PC-3 (cell line): ENCODE measurements around the gene GNAT3. TPM values are rescaled to one million over a fixed set of nuclear protein-coding genes. Genes with fewer than 3 reads are reported as not detected.

Experiments
- ATAC-seq: fragments of 200-7000 bp; cut with Tn5 transposase; 2 replicates; pipeline ENCODE4 v1.9.1; 2020; ENCODE audit warnings: mild to moderate bottlenecking, moderate library complexity
- BruUV-seq: library from RNA; stranded (reverse); fragments of 400-500 nt; replicated peaks from 2 replicates; lab custom pipeline; 2021; lab: Mats Ljungman, UMichigan
- CTCF ChIA-PET: fragments of 300-600 bp; sonication (Branson Sonifier 250); formaldehyde crosslinking; loops from one replicate; lab custom pipeline; 2022; ENCODE audit warnings: antibody characterized with exemption; lab: Charles Lee
- POLR2A ChIA-PET: fragments of 300-600 bp; sonication (Branson Sonifier 250); formaldehyde crosslinking; loops from one replicate; lab custom pipeline; 2022; ENCODE audit warnings: antibody characterized with exemption; ENCODE audit not compliant: unreplicated experiment; lab: Charles Lee
- DNase-seq: peaks from one replicate; pipeline ENCODE4 v3.0.0-alpha.2; 2015
- H2AFZ ChIP-seq: fragments of 300-600 bp; sonication (generic); 2 replicates; pipeline ENCODE4 v1.6.0; 2016; ENCODE audit warnings: antibody characterized with exemption, low read length
- H3F3A ChIP-seq: fragments of 300-600 bp; sonication (generic); one replicate; pipeline ENCODE4 v1.6.0; 2017; ENCODE audit warnings: antibody characterized with exemption, low read length, control low read depth, mild to moderate bottlenecking; ENCODE audit not compliant: unreplicated experiment
- H3K27ac ChIP-seq: fragments of 300-600 bp; sonication (generic); 2 replicates; pipeline ENCODE4 v1.5.1; 2016; ENCODE audit warnings: mild to moderate bottlenecking, low read length
- H3K27me3 ChIP-seq: fragments of 300-600 bp; sonication (generic); 2 replicates; pipeline ENCODE4 v1.6.1; 2016; ENCODE audit warnings: low read length, mixed read lengths
- H3K36me3 ChIP-seq: fragments of 300-600 bp; sonication (generic); 2 replicates; pipeline ENCODE4 v1.6.1; 2016; ENCODE audit warnings: low read depth, mixed run types, low read length, mixed read lengths
- H3K4me1 ChIP-seq: fragments of 300-600 bp; sonication (generic); 2 replicates; pipeline ENCODE4 v1.5.1; 2016; ENCODE audit warnings: low read length; ENCODE audit not compliant: insufficient read depth
- H3K4me2 ChIP-seq: fragments of 300-600 bp; sonication (generic); 2 replicates; pipeline ENCODE4 v1.6.0; 2016; ENCODE audit warnings: low read length
- H3K4me3 ChIP-seq: fragments of 300-600 bp; sonication (generic); 2 replicates; pipeline ENCODE4 v1.5.1; 2016; ENCODE audit warnings: mild to moderate bottlenecking, low read length, mixed read lengths
- H3K79me2 ChIP-seq: fragments of 300-600 bp; sonication (generic); 2 replicates; pipeline ENCODE4 v1.6.1; 2017; ENCODE audit warnings: low read length, mixed read lengths
- H3K9ac ChIP-seq: fragments of 300-600 bp; sonication (generic); 2 replicates; pipeline ENCODE4 v1.6.0; 2016; ENCODE audit warnings: mild to moderate bottlenecking, low read length
- H3K9me2 ChIP-seq: fragments of 300-600 bp; sonication (generic); replicated peaks from 2 replicates; pipeline ENCODE4 v1.6.1; 2016; ENCODE audit warnings: mixed run types, low read length, mixed read lengths
- H3K9me3 ChIP-seq: fragments of 300-600 bp; sonication (generic); 2 replicates; pipeline ENCODE4 v1.6.1; 2016; ENCODE audit warnings: low read length, mixed read lengths
- H4K20me1 ChIP-seq: fragments of 300-600 bp; sonication (generic); 2 replicates; pipeline ENCODE4 v1.6.1; 2016; ENCODE audit warnings: low read length, mixed read lengths
- EZH2 ChIP-seq: fragments of 300-600 bp; sonication (generic); IDR thresholded peaks from one replicate; pipeline ENCODE4 v1.6.1; 2017; ENCODE audit warnings: antibody characterized with exemption, mild to moderate bottlenecking, low read length; ENCODE audit not compliant: unreplicated experiment
- EZH2phosphoT487 ChIP-seq: fragments of 300-600 bp; sonication (generic); IDR thresholded peaks from 2 replicates; pipeline ENCODE4 v1.6.1; 2018; ENCODE audit warnings: mild to moderate bottlenecking, antibody characterized with exemption, low read length, borderline replicate concordance
- intact Hi-C: fragments of 100-400 bp; cut with micrococcal nuclease; formaldehyde crosslinking; loops from 2 replicates; pipeline ENCODE4 v1.9.0; 2023
- total RNA-seq: library from RNA; depleted of rRNA; stranded (reverse); fragments of >200 nt; gene quantifications from 2 replicates; pipeline ENCODE4 v1.2.3, GENCODE V29; 2014
- TF ChIP-seq, protein P1 (sequence below): fragments of 300-600 bp; sonication (generic); conservative IDR thresholded peaks from 2 replicates; pipeline ENCODE4 v1.5.1; 2017; ENCODE audit warnings: antibody characterized with exemption, low read depth, mild to moderate bottlenecking, low read length

The GNAT3 gene
- total RNA-seq, 1 experiment from 2014 or later: not detected

DNA sequence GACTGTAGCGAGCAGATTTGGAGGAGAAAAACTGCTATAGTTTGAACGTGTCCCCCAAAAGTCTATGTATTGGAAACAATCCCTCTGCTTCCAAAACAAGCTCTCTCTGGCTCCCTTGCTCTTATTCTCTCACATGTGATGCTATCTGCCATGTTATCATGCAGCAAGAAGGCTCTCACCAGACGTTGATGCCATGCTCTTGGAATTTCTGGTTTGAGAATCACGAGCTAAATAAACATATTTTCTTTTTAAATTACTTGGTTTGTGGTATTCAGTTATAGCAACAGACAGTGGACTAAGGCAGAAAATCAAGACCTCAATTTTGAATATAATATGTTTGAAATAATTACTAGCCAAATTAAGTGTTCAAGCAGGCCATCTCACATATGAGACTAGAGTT, 17.5 kb upstream of the GNAT3 start:
- Histone ChIP-seq H3K27ac (no peak overlapping the region), H2AFZ (no peak overlapping the region), H3K4me3 (no peak overlapping the region), H3K9me2 (no peaks in the 10 kb centered on the region), H3K36me3 (no peaks in the 10 kb centered on the region), H3K9ac (no peak overlapping the region), H3K4me2 (no peak overlapping the region), H3K27me3 (no peaks in the 10 kb centered on the region), H4K20me1 (no peaks in the 10 kb centered on the region), H3K79me2 (no peaks in the 10 kb centered on the region), H3K9me3 (no peaks in the 10 kb centered on the region), H3F3A (no peaks in the 10 kb centered on the region), H3K4me1 (no peaks in the 10 kb centered on the region)
- no TSS peak for BruUV-seq
- ChIA-PET POLR2A (interaction anchor here (0.7 kb wide), 1 partner anchor 69 kb away, joined by 3 read pairs; no protein-coding TSS in a partner anchor), CTCF (no interaction called here)
- intact Hi-C loops: no loop called here
- no peak for DNase-seq
- TF ChIP-seq EZH2phosphoT487: no peak
- TF ChIP-seq, protein P1, sequence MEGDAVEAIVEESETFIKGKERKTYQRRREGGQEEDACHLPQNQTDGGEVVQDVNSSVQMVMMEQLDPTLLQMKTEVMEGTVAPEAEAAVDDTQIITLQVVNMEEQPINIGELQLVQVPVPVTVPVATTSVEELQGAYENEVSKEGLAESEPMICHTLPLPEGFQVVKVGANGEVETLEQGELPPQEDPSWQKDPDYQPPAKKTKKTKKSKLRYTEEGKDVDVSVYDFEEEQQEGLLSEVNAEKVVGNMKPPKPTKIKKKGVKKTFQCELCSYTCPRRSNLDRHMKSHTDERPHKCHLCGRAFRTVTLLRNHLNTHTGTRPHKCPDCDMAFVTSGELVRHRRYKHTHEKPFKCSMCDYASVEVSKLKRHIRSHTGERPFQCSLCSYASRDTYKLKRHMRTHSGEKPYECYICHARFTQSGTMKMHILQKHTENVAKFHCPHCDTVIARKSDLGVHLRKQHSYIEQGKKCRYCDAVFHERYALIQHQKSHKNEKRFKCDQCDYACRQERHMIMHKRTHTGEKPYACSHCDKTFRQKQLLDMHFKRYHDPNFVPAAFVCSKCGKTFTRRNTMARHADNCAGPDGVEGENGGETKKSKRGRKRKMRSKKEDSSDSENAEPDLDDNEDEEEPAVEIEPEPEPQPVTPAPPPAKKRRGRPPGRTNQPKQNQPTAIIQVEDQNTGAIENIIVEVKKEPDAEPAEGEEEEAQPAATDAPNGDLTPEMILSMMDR: no peak
- no peak for TF ChIP-seq EZH2
- ATAC-seq: no peak

DNA sequence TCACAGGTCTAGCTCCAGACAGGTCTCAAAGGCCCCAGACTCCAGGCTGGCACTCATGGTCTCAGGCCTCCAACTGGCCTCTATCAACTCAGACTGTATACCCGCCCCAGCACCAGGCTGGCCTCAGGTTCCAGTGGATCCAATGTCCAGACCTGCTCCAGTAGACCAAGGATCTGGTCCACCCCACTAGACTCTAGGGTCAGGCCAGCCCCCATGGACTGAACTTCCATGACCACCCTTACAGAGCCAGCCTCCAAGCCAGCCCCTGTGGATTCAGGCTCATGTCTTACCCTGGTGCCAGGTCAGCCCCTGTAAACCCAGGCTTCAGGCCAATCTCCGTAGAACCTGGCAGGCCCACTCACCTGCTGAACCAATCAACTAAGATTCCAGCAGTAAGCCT, 16.8 kb upstream of the GNAT3 start:
- POLR2A ChIA-PET: no interaction called here
- H3K27ac ChIP-seq: no peak overlapping the region
- no peaks in the 10 kb centered on the region for H3K9me3 ChIP-seq
- H3K4me1 ChIP-seq: no peaks in the 10 kb centered on the region
- intact Hi-C loops: no loop called here
- no peaks in the 10 kb centered on the region for H4K20me1 ChIP-seq
- H3K27me3 ChIP-seq: no peaks in the 10 kb centered on the region
- H3K9ac ChIP-seq: no peak overlapping the region
- H3K36me3 ChIP-seq: no peaks in the 10 kb centered on the region
- no peak overlapping the region for H2AFZ ChIP-seq
- no peak overlapping the region for H3K4me3 ChIP-seq
- no peak overlapping the region for H3K4me2 ChIP-seq
- ATAC-seq: no peak
- H3K9me2 ChIP-seq: no peaks in the 10 kb centered on the region
- no peak for TF ChIP-seq EZH2
- TF ChIP-seq EZH2phosphoT487: no peak
- TF ChIP-seq, protein P1: no peak
- no TSS peak for BruUV-seq
- H3F3A ChIP-seq: no peaks in the 10 kb centered on the region
- no peaks in the 10 kb centered on the region for H3K79me2 ChIP-seq
- CTCF ChIA-PET: no interaction called here
- DNase-seq: no peak

DNA sequence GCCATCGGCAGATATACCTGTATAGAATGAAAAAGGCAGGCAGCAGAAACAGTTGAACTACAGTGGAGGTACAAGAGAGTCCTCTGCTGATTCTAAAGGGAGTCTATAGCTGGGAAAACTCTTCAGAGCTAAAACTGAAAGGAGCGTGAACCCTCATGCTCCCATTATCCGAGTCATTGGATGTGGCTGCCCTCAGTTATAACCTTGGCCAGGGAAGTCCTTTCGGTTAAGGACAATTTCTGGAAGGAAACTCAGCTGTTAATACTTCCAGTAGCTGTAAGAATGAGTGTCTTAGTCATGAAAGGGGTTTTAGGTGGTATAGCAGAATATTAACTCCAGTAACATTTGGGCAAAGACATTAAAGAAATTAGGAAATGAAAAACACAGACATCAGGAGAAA, 14.6 kb upstream of the GNAT3 start:
- Histone ChIP-seq H4K20me1 (no peaks in the 10 kb centered on the region), H3K27ac (no peak overlapping the region), H3K9me2 (no peaks in the 10 kb centered on the region), H3K9ac (no peak overlapping the region), H3F3A (no peaks in the 10 kb centered on the region), H3K4me1 (no peaks in the 10 kb centered on the region), H3K4me2 (no peak overlapping the region), H3K9me3 (no peaks in the 10 kb centered on the region), H3K27me3 (no peaks in the 10 kb centered on the region), H3K36me3 (no peaks in the 10 kb centered on the region), H3K4me3 (no peak overlapping the region), H3K79me2 (no peaks in the 10 kb centered on the region), H2AFZ (no peak overlapping the region)
- POLR2A ChIA-PET: no interaction called here
- ATAC-seq: no peak
- TF ChIP-seq EZH2 (no peak), EZH2phosphoT487 (no peak)
- TF ChIP-seq, protein P1: no peak
- BruUV-seq: no TSS peak
- CTCF ChIA-PET: no interaction called here
- intact Hi-C loops: no loop called here
- DNase-seq: no peak
